HEK293 (cell line): ENCODE results near the gene ANO7.

ENCODE experiments used
- CTCF ChIP-seq: fragments of 450-650 bp; formaldehyde crosslinking; IDR thresholded peaks from 2 replicates; pipeline ENCODE4 v1.5.1; 2016; ENCODE audit warnings: missing biosample characterization, missing genetic modification characterization
- KLF10 ChIP-seq: fragments of 450-650 bp; IDR thresholded peaks from 2 replicates; pipeline ENCODE4 v1.5.1; 2018; ENCODE audit warnings: missing biosample characterization, mild to moderate bottlenecking, missing genetic modification characterization
- MZF1 ChIP-seq: fragments of 450-650 bp; formaldehyde crosslinking; IDR thresholded peaks from 2 replicates; pipeline ENCODE4 v1.5.1; 2017; ENCODE audit warnings: missing biosample characterization, missing genetic modification characterization, borderline replicate concordance
- PRDM10 ChIP-seq: fragments of 450-650 bp; formaldehyde crosslinking; IDR thresholded peaks from 2 replicates; pipeline ENCODE4 v1.5.1; 2016; ENCODE audit warnings: missing biosample characterization, missing genetic modification characterization
- ZNF660 ChIP-seq: fragments of 450-650 bp; IDR thresholded peaks from 2 replicates; pipeline ENCODE4 v1.5.1; 2018; ENCODE audit warnings: missing biosample characterization, mild to moderate bottlenecking, missing genetic modification characterization
- ZNF701 ChIP-seq: fragments of 450-650 bp; formaldehyde crosslinking; IDR thresholded peaks from 2 replicates; pipeline ENCODE4 v1.5.1; 2016; ENCODE audit warnings: missing biosample characterization, missing genetic modification characterization

DNA sequence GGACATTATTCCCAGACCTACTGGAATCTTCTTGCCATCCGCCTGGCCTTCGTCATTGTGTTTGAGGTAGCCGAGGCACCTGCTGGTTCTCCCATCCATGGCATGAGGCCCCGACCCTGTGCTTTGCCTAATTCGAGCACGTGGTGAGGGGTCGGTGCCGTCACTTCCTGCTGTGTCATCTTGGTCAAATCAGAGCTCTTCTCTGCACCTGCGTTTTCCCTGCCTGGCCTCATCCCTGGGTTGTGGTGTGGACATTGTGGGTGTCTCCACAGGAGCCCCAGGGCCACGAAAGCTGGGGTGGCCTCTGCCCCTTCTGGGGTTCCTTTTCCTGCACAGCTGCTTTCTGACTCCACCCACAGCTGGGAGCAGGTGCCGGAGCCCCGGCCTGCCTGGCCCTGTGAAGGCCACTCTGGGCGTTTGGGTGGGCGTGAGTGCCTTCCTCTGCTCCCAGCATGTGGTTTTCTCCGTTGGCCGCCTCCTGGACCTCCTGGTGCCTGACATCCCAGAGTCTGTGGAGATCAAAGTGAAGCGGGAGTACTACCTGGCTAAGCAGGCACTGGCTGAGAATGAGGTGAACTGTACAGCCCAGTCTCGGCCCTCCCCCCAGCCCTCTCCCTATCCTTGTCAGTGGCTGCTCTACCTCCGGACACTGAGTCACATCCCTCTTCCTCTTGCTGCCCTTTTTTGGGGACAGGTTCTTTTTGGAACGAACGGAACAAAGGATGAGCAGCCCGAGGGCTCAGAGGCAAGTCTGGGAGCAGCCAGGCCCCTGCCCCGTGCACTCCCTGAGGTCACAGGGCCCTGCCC, 34.9 kb downstream of the ANO7 start:
- TF ChIP-seq KLF10 = no peak
- TF ChIP-seq ZNF660 (tag by site-specific recombination) = no peak
- TF ChIP-seq CTCF (tag by site-specific recombination) = no peak
- TF ChIP-seq MZF1 (tag by site-specific recombination) = no peak
- TF ChIP-seq ZNF701 (tag by site-specific recombination) = no peak
- TF ChIP-seq PRDM10 (tag by site-specific recombination) = no peak
